ENCODE results near the gene C17orf107. TPM values are rescaled to one million over a fixed set of nuclear protein-coding genes. Genes with fewer than 3 reads are reported as not detected.
A peak's percentile ranks its signal among the peaks of the same experiment; 100 is the strongest.

C17orf107 gene
- total RNA-seq, 1 donor from 2014 or later: 1.1 TPM

DNA sequence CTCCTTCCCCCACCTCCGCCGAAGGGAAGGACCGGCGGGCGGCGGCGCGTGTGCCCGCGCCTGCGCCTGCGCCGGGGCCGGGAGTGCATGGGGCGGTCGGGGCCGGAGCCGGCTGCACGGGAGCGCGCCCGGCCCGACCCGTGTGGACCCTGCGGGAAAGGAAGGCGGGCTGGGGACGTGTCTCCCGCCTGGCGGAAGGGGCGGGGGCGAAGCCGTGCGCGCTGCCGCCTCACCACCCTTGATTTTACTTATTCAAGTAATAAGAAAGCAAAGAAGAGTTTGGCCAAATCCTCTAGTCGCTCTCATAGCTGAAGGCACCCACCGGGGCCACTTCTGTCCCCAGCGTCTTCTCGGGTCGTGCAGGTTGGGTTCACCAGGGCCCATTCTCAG, 49.6 kb downstream of the C17orf107 start:
- peak overlapping the region; percentile 93 for H3K4me3 Mint-ChIP-seq
- H3K27me3 Mint-ChIP-seq (ENCODE audit: insufficient read depth, low read depth): peaks cover 15% of the 10 kb centered on the region
- peak; percentile 95 for DNase-seq (ENCODE audit: low spot score)
- no peaks in the 10 kb centered on the region for H3K27me3 ChIP-seq
- peak overlapping the region; percentile 77 for H3K4me3 ChIP-seq
- H3K9ac ChIP-seq: no peak overlapping the region
- peak overlapping the region; percentile 72 for H3K27ac Mint-ChIP-seq
- H3F3A ChIP-seq (ENCODE audit: low read depth): peaks cover 80% of the 10 kb centered on the region
- peaks cover 50% of the 10 kb centered on the region for H3K79me2 ChIP-seq (ENCODE audit: low read depth)
- peaks cover 45% of the 10 kb centered on the region for H3K4me1 Mint-ChIP-seq
- no peaks in the 10 kb centered on the region for H3K36me3 ChIP-seq
- peak overlapping the region; percentile 87 for H3K4me2 ChIP-seq
- H2AFZ ChIP-seq (replicated peaks): no peak overlapping the region
- peaks cover 22% of the 10 kb centered on the region for H3K4me1 ChIP-seq
- TF ChIP-seq CTCF (IDR thresholded peaks at IDR 0.05): no peak
- TF ChIP-seq EZH2 (IDR thresholded peaks at IDR 0.05): no peak
- no peak for TF ChIP-seq EZH2phosphoT487 (IDR thresholded peaks at IDR 0.05)
- H4K20me1 ChIP-seq (ENCODE audit: low read depth): peaks cover 34% of the 10 kb centered on the region
- H3K36me3 Mint-ChIP-seq: peaks cover 19% of the 10 kb centered on the region
- no peaks in the 10 kb centered on the region for H3K9me3 Mint-ChIP-seq
- no peaks in the 10 kb centered on the region for H3K9me3 ChIP-seq (ENCODE audit: low read depth)
- H3K27ac ChIP-seq: peak overlapping the region; percentile 85

GRCh38 chr17:4949321-4950074, 50.2 kb downstream of the C17orf107 start:
- Histone ChIP-seq H2AFZ (replicated peaks) (no peak overlapping the region), H3K4me2 (peak overlapping the region; percentile 87), H3K27ac (peak overlapping the region; percentile 85), H3K4me1 (peaks cover 22% of the 10 kb centered on the region), H3F3A (ENCODE audit: low read depth) (peaks cover 75% of the 10 kb centered on the region), H3K36me3 (no peaks in the 10 kb centered on the region), H3K4me3 (peak overlapping the region; percentile 77), H3K9ac (no peak overlapping the region), H3K79me2 (ENCODE audit: low read depth) (peaks cover 45% of the 10 kb centered on the region), H4K20me1 (ENCODE audit: low read depth) (peaks cover 33% of the 10 kb centered on the region), H3K27me3 (no peaks in the 10 kb centered on the region), H3K9me3 (ENCODE audit: low read depth) (no peaks in the 10 kb centered on the region)
- Mint-ChIP-seq H3K36me3 (peaks cover 16% of the 10 kb centered on the region), H3K27ac (peak overlapping the region; percentile 72), H3K27me3 (ENCODE audit: insufficient read depth, low read depth) (peaks cover 12% of the 10 kb centered on the region), H3K9me3 (no peaks in the 10 kb centered on the region), H3K4me1 (peaks cover 46% of the 10 kb centered on the region), H3K4me3 (peak overlapping the region; percentile 93)
- TF ChIP-seq EZH2phosphoT487 (IDR thresholded peaks at IDR 0.05): no peak
- no peak for TF ChIP-seq CTCF (IDR thresholded peaks at IDR 0.05)
- TF ChIP-seq EZH2 (IDR thresholded peaks at IDR 0.05): no peak
- peak; percentile 88 for DNase-seq (ENCODE audit: low spot score)

DNA sequence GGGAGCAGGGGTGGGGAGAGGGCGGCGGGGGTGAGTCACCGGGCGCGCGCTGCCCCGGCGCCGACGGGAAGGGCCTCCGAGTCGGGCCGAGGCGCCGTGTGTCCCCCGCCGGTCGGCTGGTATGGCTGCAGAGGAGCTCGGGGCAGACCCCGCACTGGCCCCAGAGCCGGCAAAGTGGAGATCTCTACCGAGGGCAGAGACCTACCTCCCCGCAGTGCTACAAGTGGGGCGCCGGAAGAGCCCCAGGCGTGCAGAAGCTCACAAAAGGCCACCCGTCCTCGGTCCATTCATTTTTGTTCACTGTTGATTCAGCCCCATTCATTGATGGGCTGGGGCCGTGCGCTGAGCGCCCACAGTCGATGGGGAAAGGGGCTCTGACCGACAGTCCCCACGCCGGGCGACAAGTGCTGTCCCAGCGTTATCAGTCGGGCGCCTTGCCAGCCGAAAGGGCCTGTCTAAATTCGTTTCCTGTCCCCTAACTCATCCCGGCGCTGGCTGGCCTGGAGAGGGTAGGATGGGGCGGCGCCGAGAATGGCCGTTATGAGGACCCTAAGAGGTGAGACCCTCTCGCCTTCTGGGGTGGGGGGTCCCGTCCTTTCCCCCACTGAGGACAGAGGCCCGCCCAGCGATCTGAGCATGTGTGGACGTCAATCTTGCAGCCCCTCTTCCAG, 50.9 kb downstream of the C17orf107 start:
- H3K27me3 Mint-ChIP-seq (ENCODE audit: insufficient read depth, low read depth): peaks cover 11% of the 10 kb centered on the region
- peaks cover 67% of the 10 kb centered on the region for H3F3A ChIP-seq (ENCODE audit: low read depth)
- H3K4me1 ChIP-seq: peaks cover 22% of the 10 kb centered on the region
- no peak overlapping the region for H2AFZ ChIP-seq (replicated peaks)
- peaks cover 38% of the 10 kb centered on the region for H3K79me2 ChIP-seq (ENCODE audit: low read depth)
- H3K4me3 Mint-ChIP-seq: peak overlapping the region; percentile 85
- H3K9me3 Mint-ChIP-seq: no peaks in the 10 kb centered on the region
- peaks cover 26% of the 10 kb centered on the region for H4K20me1 ChIP-seq (ENCODE audit: low read depth)
- peaks cover 15% of the 10 kb centered on the region for H3K36me3 Mint-ChIP-seq
- H3K36me3 ChIP-seq: no peaks in the 10 kb centered on the region
- TF ChIP-seq EZH2phosphoT487 (IDR thresholded peaks at IDR 0.05) (no peak), EZH2 (IDR thresholded peaks at IDR 0.05) (no peak), CTCF (IDR thresholded peaks at IDR 0.05) (no peak)
- peaks cover 43% of the 10 kb centered on the region for H3K4me1 Mint-ChIP-seq
- peak overlapping the region; percentile 87 for H3K4me2 ChIP-seq
- peak overlapping the region; percentile 85 for H3K27ac ChIP-seq
- H3K27ac Mint-ChIP-seq: peak overlapping the region; percentile 96
- no peaks in the 10 kb centered on the region for H3K9me3 ChIP-seq (ENCODE audit: low read depth)
- peak; percentile 72 for DNase-seq (ENCODE audit: low spot score)
- peak overlapping the region; percentile 77 for H3K4me3 ChIP-seq
- no peaks in the 10 kb centered on the region for H3K27me3 ChIP-seq
- no peak overlapping the region for H3K9ac ChIP-seq
